Measurements from ENCODE around the gene TAF5L. TPM values are rescaled to one million over a fixed set of nuclear protein-coding genes. Genes with fewer than 3 reads are reported as not detected.
"Not testable (repeated sequence)": the region's sequence is repeated elsewhere in the genome, so short reads cannot be mapped to it uniquely, and the experiment has no call there.

TAF5L gene
- total and polyA plus RNA-seq, 2 experiments from 2014 or later: 2.6 to 13.2 TPM

DNA sequence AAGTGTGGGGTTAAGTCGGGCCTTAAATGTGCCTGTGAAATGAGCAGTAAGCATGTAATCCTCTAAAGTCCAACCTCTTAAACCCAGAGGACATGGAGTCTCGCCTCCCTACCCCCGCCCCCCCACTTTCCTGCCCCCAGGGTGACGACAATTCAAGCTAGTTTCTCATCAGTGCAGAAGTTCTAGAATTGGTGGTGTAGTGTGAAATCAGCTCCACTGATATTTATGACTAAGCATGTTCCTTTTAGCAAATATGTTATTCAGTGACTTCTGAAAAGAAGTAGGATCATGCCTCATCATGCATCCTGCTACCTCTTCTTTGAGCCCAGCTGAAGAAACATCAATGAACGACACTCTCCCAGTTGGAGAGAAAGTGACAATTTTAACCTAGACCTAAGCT, 64.8 kb downstream of the TAF5L start:
- H3K4me1 ChIP-seq (ENCODE audit: insufficient read depth): peaks cover 12% of the 10 kb centered on the region
- H3K9ac ChIP-seq: no peak overlapping the region
- H3K9me2 ChIP-seq (ENCODE audit: insufficient read depth): no peaks in the 10 kb centered on the region
- H3K4me3 ChIP-seq: no peak overlapping the region
- no peak overlapping the region for H3K27ac ChIP-seq
- H3K79me2 ChIP-seq (ENCODE audit: insufficient read depth): peaks cover 18% of the 10 kb centered on the region
- 84% methylated on average over 5 of the region's 5 CpGs for WGBS, 2 experiments (ENCODE audit: low coverage in 1 of 2, low lambda C conversion rate in 2 of 2, missing lambda C conversion rate in 2 of 2)
- no peak overlapping the region for H3K4me2 ChIP-seq (ENCODE audit: unreplicated experiment)
- TF ChIP-seq EZH2phosphoT487 (IDR thresholded peaks at IDR 0.05; ENCODE audit: insufficient read depth, low read depth) (no peak), EZH2 (IDR thresholded peaks at IDR 0.05; ENCODE audit: insufficient read depth, poor library complexity, severe bottlenecking) (no peak)
- DNase-seq: no peak
- H3K36me3 ChIP-seq (ENCODE audit: low read depth): no peaks in the 10 kb centered on the region
- no peaks in the 10 kb centered on the region for H3K27me3 ChIP-seq (replicated peaks; ENCODE audit: insufficient read depth)
- no peak overlapping the region for H2AFZ ChIP-seq
- no peaks in the 10 kb centered on the region for H4K20me1 ChIP-seq (ENCODE audit: insufficient read depth)
- in situ Hi-C loops (cut with MboI): no loop called here
- no peaks in the 10 kb centered on the region for H3F3A ChIP-seq (ENCODE audit: insufficient read depth)
- no peaks in the 10 kb centered on the region for H3K9me3 ChIP-seq (ENCODE audit: low read depth)

DNA sequence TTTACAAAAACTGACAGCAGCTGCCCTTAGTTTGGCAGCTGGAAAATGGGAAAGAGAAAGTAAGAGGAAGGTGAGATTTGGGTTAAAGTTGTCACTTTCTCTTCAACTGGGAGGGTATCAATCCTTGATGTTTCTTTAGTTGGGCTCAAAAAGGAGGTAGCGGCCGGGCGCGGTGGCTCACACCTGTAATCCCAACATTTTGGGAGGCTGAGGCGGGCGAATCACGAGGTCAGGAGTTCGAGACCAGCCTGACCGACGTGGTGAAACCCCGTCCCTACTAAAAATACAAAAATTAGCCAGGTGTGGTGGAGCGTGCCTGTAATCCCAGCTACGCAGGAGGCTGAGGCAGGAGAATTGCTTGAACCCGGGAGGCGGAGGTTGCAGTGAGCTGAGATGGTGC, 65.8 kb downstream of the TAF5L start:
- H3K9me3 ChIP-seq (ENCODE audit: low read depth); H3K36me3 ChIP-seq (ENCODE audit: low read depth); H3K9ac ChIP-seq; DNase-seq; H3K9me2 ChIP-seq (ENCODE audit: insufficient read depth); H3K4me2 ChIP-seq (ENCODE audit: unreplicated experiment); H2AFZ ChIP-seq; H3K27ac ChIP-seq; H4K20me1 ChIP-seq (ENCODE audit: insufficient read depth); H3F3A ChIP-seq (ENCODE audit: insufficient read depth); in situ Hi-C loops (cut with MboI); H3K4me3 ChIP-seq; H3K27me3 ChIP-seq (replicated peaks; ENCODE audit: insufficient read depth): not testable (repeated sequence)
- Histone ChIP-seq H3K79me2 (ENCODE audit: insufficient read depth) (peaks cover 28% of the 10 kb centered on the region), H3K4me1 (ENCODE audit: insufficient read depth) (peaks cover 16% of the 10 kb centered on the region)
- 95 to 96% methylated on average over 13 to 15 of the region's 15 CpGs for WGBS, 2 experiments (ENCODE audit: low coverage in 1 of 2, low lambda C conversion rate in 2 of 2, missing lambda C conversion rate in 2 of 2)

- peak overlapping the region; percentile 97 for H2AFZ ChIP-seq
- 30 to 38% methylated on average over 18 to 20 of the region's 20 CpGs for WGBS, 2 experiments (ENCODE audit: low coverage in 1 of 2, low lambda C conversion rate in 2 of 2, missing lambda C conversion rate in 2 of 2)
- peak; percentile 37 for DNase-seq
- peak overlapping the region; percentile 76 for H3K9ac ChIP-seq
- peak overlapping the region; percentile 90 for H3K4me2 ChIP-seq (ENCODE audit: unreplicated experiment)
- peak overlapping the region; percentile 98 for H3K4me3 ChIP-seq
- peaks cover 16% of the 10 kb centered on the region for H3K4me1 ChIP-seq (ENCODE audit: insufficient read depth)
- H3K27me3 ChIP-seq (replicated peaks; ENCODE audit: insufficient read depth); in situ Hi-C loops (cut with MboI); H3K9me2 ChIP-seq (ENCODE audit: insufficient read depth); H3F3A ChIP-seq (ENCODE audit: insufficient read depth); H3K9me3 ChIP-seq (ENCODE audit: low read depth); H3K36me3 ChIP-seq (ENCODE audit: low read depth); H4K20me1 ChIP-seq (ENCODE audit: insufficient read depth): not testable (repeated sequence)
- H3K27ac ChIP-seq: peak overlapping the region; percentile 54
- H3K79me2 ChIP-seq (ENCODE audit: insufficient read depth): peaks cover 36% of the 10 kb centered on the region
These were observed 66.6 kb downstream of the TAF5L start for GRCh38 chr1:229559336-229559801.

DNA sequence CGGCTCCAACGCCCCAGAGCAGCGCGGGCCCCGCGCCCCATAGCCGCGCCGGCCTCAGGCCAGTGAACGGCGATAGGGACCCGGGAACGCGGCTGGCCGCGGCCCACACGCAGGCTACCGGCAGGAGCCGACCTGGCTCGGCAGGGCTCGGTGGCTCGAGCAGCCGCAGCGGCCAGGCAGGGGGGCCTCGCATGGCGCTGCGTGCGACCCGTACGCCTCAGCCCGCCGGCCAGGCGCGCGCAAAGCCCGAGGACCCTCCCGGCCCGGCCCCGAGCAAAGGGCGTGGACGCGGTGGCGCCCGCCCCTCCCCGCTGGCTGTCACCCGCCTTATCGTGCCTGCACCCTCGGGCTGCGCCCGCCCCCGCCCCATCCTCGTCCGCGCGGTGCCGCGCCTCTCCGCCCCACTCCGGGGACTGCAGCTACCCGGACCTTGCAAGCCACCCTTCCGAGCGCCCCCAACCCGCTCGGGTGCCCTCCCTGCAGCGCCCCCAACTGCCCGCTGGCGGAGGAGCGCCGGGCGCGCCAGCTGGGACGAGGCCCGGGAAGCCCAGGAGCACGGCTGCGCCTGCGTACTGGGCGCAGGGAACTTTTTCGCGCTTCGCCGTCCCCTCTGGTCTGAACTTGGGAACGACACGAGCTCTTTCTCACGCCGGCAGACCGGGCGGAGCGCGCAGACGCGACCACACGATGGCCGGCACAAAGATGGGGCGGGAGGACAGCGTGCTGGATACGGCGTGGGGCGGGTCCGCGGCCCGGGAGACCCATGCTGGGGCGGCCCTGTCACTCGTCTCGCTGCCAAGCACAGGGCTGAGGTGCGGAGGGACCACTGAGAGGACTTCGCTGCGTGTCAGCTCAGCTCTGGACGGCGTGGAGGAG, 67.2 kb downstream of the TAF5L start, which contains the start of gene ABCB10:
Gene ABCB10 (minus strand): TSS at position 248 of the 876 bp plus-strand sequence. CDS start 55 bp downstream, at position 193.
- WGBS, 2 experiments (ENCODE audit: low coverage in 1 of 2, low lambda C conversion rate in 2 of 2, missing lambda C conversion rate in 2 of 2): 1 to 3% methylated on average over 57 to 61 of the region's 109 CpGs
- peak within 1 kb of the TSS; percentile 90 for H3K4me2 ChIP-seq (ENCODE audit: unreplicated experiment)
- in situ Hi-C loops (cut with MboI): no loop called here
- H3K9ac ChIP-seq: peak within 1 kb of the TSS; percentile 76
- DNase-seq: peak; percentile 98
- TF ChIP-seq EZH2 (IDR thresholded peaks at IDR 0.05; ENCODE audit: insufficient read depth, poor library complexity, severe bottlenecking) (no peak), EZH2phosphoT487 (IDR thresholded peaks at IDR 0.05; ENCODE audit: insufficient read depth, low read depth) (no peak)
- H3K9me2 ChIP-seq (ENCODE audit: insufficient read depth): no peaks in the 10 kb centered on the region
- no peaks in the 10 kb centered on the region for H3K36me3 ChIP-seq (ENCODE audit: low read depth)
- no peaks in the 10 kb centered on the region for H4K20me1 ChIP-seq (ENCODE audit: insufficient read depth)
- peaks cover 42% of the 10 kb centered on the region for H3K79me2 ChIP-seq (ENCODE audit: insufficient read depth)
- H3K27me3 ChIP-seq (replicated peaks; ENCODE audit: insufficient read depth): no peaks in the 10 kb centered on the region
- no peaks in the 10 kb centered on the region for H3F3A ChIP-seq (ENCODE audit: insufficient read depth)
- H3K9me3 ChIP-seq (ENCODE audit: low read depth): no peaks in the 10 kb centered on the region
- H3K4me3 ChIP-seq: peak within 1 kb of the TSS; percentile 98
- peak within 1 kb of the TSS; percentile 54 for H3K27ac ChIP-seq
- peak within 1 kb of the TSS; percentile 97 for H2AFZ ChIP-seq
- peaks cover 16% of the 10 kb centered on the region for H3K4me1 ChIP-seq (ENCODE audit: insufficient read depth)
